NCI-H748 (cell line): ENCODE data around the gene EPAS1.

ENCODE experiments used
- DNase-seq: peaks from one replicate; lab custom pipeline; 2025; ENCODE audit not compliant: unreplicated experiment; lab: John Stamatoyannopoulos, UW

EPAS1 gene

GRCh38 chr2:46296840-46297545, at the start of gene EPAS1:
Gene EPAS1, plus strand, starts transcription at chr2:46297407. Its CDS starts 505 bp downstream, at chr2:46297912.
- peak; percentile 78 for DNase-seq

DNA sequence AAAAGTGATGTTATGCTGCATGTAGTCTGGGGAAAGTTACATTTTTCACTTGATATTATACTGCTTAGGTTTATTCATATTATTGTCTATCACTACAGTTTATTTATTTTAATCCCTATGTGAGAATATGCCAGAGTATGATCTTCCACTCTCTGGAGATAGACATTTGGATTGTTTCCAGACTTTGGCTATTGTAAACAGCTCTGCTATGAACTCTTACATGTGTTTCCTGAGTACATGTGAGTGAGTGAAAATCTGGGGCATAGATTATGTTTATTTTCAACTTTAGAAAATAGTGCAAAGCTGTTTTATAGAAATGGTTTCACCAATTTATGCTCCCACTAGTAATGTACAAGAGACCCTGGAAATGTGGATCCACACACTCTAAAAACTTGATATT, 49.0 kb upstream of the EPAS1 start:
- no peak for DNase-seq

GRCh38 chr2:46249654-46250053, 47.6 kb upstream of the EPAS1 start:
- DNase-seq, result no peak

DNA sequence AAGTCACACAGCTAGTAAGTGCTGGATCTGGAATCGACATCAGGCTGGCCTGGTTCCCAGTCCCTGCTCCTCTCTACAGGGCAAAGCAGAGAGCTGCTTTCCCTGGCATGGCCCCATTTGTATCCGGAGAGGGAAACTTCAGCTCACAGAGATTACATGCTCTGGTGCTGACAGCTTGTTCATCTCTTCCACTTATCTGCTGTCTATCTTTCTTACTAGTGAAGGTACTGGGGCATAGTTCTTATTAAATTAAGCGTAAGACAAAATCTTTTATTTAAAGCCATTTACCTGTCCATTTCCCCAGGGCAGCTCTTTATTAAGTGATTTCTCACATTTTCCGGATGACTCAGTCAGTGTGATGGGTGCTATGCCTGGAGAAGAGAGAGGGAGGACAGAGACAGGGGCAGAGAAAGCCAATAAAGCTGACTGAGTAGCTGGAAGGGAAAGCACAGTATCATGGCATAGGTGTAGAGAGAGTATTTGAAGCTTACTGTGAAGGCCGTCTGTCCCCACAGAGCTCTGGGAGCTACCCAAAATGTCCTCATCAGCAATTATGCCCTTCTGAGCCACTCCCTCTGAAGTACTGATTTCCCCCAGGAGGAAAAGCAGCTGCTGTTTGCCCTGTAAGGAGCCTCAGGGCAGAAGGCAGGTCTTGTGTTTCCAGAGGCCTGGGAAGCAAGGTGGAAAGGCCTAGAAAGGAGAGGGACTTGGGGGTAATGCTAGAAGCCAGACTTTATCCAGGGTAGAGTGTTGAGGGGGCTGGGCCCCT, 44.1 kb upstream of the EPAS1 start:
- DNase-seq, result no peak

- DNase-seq, result no peak
These were observed 42.7 kb upstream of the EPAS1 start for GRCh38 chr2:46254474-46254873.

- no peak for DNase-seq
These were observed 40.6 kb upstream of the EPAS1 start for GRCh38 chr2:46256563-46257142.

DNA sequence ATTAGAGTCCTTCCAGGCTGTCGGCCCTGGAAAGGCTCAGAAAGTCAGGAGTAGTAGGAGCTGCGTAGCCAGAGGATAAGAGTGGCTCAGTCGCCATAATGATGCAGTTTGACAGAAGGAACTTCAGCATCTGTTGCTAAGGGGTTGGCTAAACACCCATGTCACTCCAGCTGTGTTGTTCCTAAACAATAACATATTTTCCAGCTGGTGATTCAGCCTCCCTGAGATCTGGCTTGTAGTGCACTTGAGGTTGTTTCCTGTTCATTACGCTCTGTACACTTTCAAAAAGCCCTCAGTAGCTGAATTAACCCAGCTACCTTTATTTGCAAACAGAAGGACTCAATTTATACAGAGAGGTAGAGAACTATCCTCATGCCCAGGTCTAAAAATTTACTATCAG, 39.7 kb upstream of the EPAS1 start:
- peak; percentile 94 for DNase-seq

- DNase-seq, result no peak
These were observed 39.2 kb upstream of the EPAS1 start for GRCh38 chr2:46257980-46258379.

GRCh38 chr2:46258937-46259776, 38.0 kb upstream of the EPAS1 start:
- no peak for DNase-seq

GRCh38 chr2:46259777-46260168, 37.4 kb upstream of the EPAS1 start:
- DNase-seq, result no peak

DNA sequence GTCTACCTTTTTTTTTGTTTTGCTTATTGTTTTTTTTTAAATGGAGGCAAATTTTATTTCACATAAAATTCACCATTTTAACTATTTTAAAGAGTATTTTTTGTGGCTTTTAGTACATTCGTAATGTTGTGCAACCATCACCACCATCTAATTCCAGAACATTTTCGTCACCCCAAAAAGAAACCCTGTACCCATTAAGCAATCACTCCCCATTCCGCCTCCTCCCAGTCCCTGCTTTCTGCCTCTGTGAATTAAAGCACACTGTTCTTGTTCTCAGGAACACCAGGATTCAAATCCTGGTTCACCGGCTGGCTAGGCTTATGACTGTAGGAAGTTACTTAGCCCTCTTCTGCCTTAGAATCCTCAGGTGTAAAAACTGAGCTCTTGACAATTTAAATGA, 36.9 kb upstream of the EPAS1 start:
- no peak for DNase-seq

DNA sequence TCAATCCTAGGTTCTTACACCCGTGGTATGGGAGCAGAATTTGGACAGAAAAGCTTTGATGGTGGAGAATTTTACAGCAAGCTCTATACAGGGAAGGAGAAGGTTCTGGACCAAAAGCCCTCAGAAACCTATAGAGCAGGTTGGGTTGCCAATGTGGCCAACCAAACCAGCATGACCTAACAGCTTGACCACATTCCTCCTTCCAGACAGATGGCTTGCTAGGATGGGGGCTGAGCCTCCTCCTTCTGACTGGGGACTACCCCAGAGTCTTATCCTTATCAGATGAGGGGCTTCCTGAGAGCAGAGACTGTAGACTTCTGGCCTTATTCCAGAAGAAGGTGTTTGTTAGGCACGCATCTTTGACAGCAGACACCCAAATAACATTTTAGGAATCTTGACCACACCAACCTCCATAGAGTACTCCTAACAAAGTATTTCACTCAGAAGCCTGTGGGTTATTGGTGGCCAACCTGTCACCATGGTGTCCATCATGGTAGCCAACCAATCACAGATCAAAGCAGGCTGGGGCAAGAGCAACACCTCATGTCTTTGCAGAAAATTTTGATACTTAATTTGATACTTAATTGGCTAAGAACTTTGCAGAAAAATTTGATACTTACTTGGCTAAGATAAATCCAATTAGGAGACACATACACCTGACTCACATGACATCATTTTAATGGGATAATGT, 34.8 kb upstream of the EPAS1 start:
- DNase-seq, result no peak

GRCh38 chr2:46263347-46263746, 33.9 kb upstream of the EPAS1 start:
- no peak for DNase-seq

DNA sequence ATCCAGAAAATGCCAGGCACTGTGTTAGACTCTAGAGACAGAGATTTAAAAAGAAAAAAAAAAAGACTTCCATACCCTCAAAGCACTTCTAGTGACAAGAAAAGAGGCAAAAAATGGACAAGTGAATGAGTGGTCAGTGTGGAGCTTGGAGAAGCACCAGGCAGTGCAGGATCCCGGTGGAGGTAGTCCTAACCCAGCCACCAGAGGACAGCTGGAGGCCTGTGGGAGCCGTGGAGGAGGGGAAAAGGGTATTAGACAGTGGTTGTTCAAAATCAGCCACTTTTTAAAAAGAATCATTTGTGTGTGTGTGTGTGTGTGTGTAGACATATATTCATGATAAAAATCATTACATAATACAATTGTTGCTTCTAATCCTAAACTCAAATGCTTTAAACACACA, 32.8 kb upstream of the EPAS1 start:
- DNase-seq, result no peak

GRCh38 chr2:46266134-46266533, 31.1 kb upstream of the EPAS1 start:
- DNase-seq, result no peak

GRCh38 chr2:46267616-46268015, 29.6 kb upstream of the EPAS1 start:
- no peak for DNase-seq

DNA sequence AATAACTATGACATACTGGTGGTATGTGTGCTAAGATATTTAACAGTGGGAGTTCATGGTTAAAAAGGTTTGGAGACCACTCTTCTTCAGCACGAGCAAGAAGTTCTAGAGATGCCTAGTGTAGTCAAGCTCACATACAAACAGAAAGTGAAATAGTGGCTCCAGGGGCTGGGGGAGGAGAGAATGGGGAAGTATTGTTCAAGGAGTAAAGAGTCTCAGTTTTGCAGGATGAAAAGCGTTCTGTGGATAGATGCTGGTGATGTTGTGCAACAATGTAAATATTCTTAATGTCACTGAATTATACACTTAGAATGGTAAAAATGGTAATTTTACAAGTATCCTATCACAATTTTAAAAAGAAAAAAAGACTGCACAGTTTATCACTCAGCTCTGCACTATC, 29.0 kb upstream of the EPAS1 start:
- DNase-seq, result no peak

- no peak for DNase-seq
These were observed 28.2 kb upstream of the EPAS1 start for GRCh38 chr2:46269001-46269400.

- DNase-seq, result no peak
These were observed 27.5 kb upstream of the EPAS1 start for GRCh38 chr2:46269544-46270273.

GRCh38 chr2:46270384-46270783, 26.8 kb upstream of the EPAS1 start:
- no peak for DNase-seq
